NT2/D1 (cell line): ENCODE results near the gene MAML3.

Source experiments
- DNase-seq: peaks from one replicate; pipeline ENCODE4 v3.0.0-alpha.2; 2011; ENCODE audit warnings: low read depth, low spot score
- H3K27me3 ChIP-seq: 2 replicates; pipeline ENCODE4 v1.6.0; 2011; ENCODE audit warnings: mild to moderate bottlenecking; ENCODE audit not compliant: insufficient read length, insufficient read depth
- H3K36me3 ChIP-seq: 2 replicates; pipeline ENCODE4 v1.6.1; 2011; ENCODE audit warnings: mild to moderate bottlenecking, low read length, mixed read lengths; ENCODE audit not compliant: insufficient read depth, insufficient read length
- H3K4me1 ChIP-seq: 2 replicates; pipeline ENCODE4 v1.5.1; 2011; ENCODE audit not compliant: insufficient read depth, insufficient read length
- H3K4me3 ChIP-seq: 2 replicates; pipeline ENCODE4 v1.5.1; 2011; ENCODE audit warnings: low read depth; ENCODE audit not compliant: insufficient read length
- H3K9ac ChIP-seq: 2 replicates; pipeline ENCODE4 v1.6.0; 2011; ENCODE audit warnings: low read depth; ENCODE audit not compliant: insufficient read length
- H3K9me3 ChIP-seq: 2 replicates; pipeline ENCODE4 v1.5.1; 2011; ENCODE audit warnings: mild to moderate bottlenecking, low read length; ENCODE audit not compliant: insufficient read depth
- SUZ12 ChIP-seq: IDR thresholded peaks from 2 replicates; pipeline ENCODE4 v1.6.1; 2011; ENCODE audit not compliant: insufficient read length, insufficient read depth; ENCODE audit errors: extremely low read depth
- YY1 ChIP-seq: IDR thresholded peaks from 2 replicates; pipeline ENCODE4 v1.6.1; 2011; ENCODE audit not compliant: insufficient read length, insufficient read depth
- ZNF274 ChIP-seq: IDR thresholded peaks from 2 replicates; pipeline ENCODE4 v1.6.1; 2011; ENCODE audit warnings: mild to moderate bottlenecking, low read depth, low read length

MAML3 gene

DNA sequence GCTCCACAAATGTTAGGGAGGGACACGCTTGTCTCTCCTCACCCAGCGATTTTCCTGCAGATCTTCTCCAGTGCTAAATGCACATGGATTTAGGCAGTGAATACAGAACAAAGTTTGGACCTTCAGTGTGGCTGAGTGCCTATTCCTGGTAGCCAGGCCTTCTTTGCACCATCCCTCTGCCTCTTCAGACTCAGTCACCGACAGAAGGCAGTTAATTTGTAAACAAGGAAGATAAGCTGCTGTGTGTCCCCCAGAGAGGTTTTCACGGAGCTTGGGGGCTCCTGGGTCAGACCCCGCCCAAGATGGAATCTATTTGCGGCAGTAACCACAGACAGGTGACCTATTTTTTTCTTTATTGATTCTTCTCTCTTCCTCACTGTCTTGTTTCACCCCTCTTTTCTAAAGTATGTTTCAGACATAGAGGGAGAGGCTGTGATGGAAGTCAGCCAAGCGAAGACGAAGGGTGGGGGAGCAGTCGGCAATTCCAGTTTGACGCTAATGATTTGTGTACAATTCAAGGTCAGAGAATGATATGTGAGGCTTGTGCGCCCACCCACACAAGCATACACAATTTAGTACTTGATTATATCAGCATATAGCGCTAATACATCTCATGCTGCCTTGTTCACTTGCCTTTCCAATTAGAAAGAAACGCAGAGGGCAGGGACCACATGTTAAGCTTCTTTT, 287.6 kb downstream of the MAML3 start:
- Histone ChIP-seq H3K27me3 (no peaks in the 10 kb centered on the region), H3K4me3 (no peak overlapping the region)

DNA sequence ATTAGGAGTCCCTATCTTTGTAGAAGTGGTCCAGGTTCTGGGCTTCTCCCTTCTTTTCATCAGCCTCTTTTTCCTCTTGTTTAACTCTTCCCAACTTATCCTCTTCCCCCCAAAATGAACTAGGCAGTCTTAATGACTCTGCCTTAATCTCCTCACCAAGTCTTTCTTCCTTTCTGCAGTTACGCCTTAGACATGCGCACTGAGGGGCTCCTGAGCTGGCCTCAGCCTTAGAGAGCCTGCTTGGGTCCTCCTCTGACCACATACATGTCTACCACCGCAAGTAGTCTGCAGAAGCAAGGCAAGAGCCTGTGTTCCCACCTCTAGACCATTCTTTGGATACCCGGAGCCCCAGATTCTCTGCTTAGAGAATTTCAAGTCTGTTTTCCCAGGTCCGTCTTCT, 288.4 kb downstream of the MAML3 start:
- no peaks in the 10 kb centered on the region for H3K4me1 ChIP-seq
- H3K36me3 ChIP-seq: no peaks in the 10 kb centered on the region
- no peak overlapping the region for H3K4me3 ChIP-seq
- H3K9me3 ChIP-seq: no peaks in the 10 kb centered on the region
- H3K27me3 ChIP-seq: no peaks in the 10 kb centered on the region
- no peak for TF ChIP-seq SUZ12
- no peak for TF ChIP-seq YY1
- TF ChIP-seq ZNF274: no peak
- H3K9ac ChIP-seq: no peak overlapping the region
- DNase-seq: no peak

More for the DNA sequence above, 287.6 kb downstream of the MAML3 start:
- Histone ChIP-seq H3K9me3 (no peaks in the 10 kb centered on the region), H3K36me3 (no peaks in the 10 kb centered on the region), H3K4me1 (no peaks in the 10 kb centered on the region), H3K9ac (no peak overlapping the region)
- TF ChIP-seq SUZ12 (no peak), YY1 (no peak), ZNF274 (no peak)
- DNase-seq: no peak

- Histone ChIP-seq H3K9ac (no peak overlapping the region), H3K4me1 (no peaks in the 10 kb centered on the region), H3K27me3 (no peaks in the 10 kb centered on the region), H3K9me3 (no peaks in the 10 kb centered on the region), H3K36me3 (no peaks in the 10 kb centered on the region), H3K4me3 (no peak overlapping the region)
- DNase-seq: no peak
- no peak for TF ChIP-seq ZNF274
- no peak for TF ChIP-seq SUZ12
- TF ChIP-seq YY1: no peak
Observed at GRCh38 chr4:139863531-139863930, 290.5 kb downstream of the MAML3 start.

DNA sequence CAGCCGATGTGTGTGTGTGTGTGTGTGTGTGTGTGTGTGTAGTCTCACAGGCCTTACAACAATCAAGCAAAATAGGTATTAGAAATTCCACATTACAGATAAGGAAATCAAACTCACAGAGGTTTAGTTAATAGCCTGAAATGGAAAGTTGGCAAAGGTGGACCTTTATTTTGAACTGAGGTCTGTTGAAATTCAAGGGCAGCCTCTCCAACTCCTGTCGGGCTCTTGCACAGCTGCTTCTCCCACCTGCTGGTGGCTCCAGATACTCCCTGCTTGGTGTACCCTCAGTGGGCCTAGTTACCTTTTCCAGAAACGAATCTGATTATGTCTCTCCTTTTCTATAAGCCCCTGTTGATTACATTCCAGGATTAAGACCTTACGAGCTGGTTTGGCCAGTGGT, 292.5 kb downstream of the MAML3 start:
- no peaks in the 10 kb centered on the region for H3K4me1 ChIP-seq
- H3K9me3 ChIP-seq: no peaks in the 10 kb centered on the region
- H3K36me3 ChIP-seq: no peaks in the 10 kb centered on the region
- H3K9ac ChIP-seq: no peak overlapping the region
- no peak for DNase-seq
- H3K4me3 ChIP-seq: no peak overlapping the region
- H3K27me3 ChIP-seq: no peaks in the 10 kb centered on the region
- no peak for TF ChIP-seq YY1
- no peak for TF ChIP-seq SUZ12
- no peak for TF ChIP-seq ZNF274

DNA sequence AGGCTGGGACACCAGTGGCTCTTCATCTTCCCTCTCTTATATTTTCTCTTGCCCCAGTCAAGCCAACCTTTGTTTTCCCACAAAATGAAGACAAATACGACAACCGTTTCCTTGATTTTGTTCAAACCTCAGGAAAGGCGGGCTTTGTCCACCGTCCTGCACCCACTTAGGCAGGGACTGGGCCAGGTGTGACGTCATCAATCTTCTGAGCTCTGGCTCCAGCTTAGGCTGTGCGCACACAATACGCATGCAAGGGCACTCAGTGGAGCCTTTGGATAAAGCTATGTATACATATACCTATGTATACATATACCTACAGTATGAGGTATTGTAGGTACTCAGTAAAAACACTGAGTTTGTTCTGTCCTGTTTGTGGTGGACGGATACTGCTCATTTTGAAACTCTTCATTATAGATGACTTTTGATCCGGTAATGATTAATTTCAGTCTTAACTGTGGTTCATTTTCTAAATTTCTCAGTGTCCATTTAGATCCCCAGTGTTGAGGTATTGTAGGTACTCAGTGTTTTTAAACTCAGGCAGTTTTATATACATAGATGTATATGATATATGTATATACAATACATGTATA, 293.5 kb downstream of the MAML3 start:
- H3K9ac ChIP-seq: no peak overlapping the region
- DNase-seq: no peak
- H3K36me3 ChIP-seq: no peaks in the 10 kb centered on the region
- H3K27me3 ChIP-seq: no peaks in the 10 kb centered on the region
- no peak overlapping the region for H3K4me3 ChIP-seq
- H3K9me3 ChIP-seq: no peaks in the 10 kb centered on the region
- no peaks in the 10 kb centered on the region for H3K4me1 ChIP-seq
- TF ChIP-seq SUZ12 (no peak), ZNF274 (no peak), YY1 (no peak)

DNA sequence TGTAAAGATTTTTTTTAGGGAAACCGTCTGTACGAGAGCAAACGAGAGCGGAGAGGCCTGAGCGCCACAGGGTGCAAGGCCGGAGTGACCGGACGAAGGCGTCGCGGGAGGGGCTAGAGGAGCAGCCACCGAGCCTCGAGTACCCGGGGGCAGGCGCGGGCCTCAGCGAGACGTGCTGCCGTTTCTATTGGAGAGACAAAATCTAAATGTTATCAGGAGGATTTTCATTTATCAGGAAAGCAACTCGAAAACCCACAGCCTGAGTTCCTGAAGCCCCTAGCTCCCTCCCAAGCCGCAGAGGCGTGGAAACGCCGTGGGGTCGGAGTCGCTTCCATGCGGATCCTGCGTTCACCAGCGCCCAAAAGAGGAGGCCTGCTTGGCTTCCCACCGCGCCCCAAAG, 294.1 kb downstream of the MAML3 start:
- Histone ChIP-seq H3K4me1 (no peaks in the 10 kb centered on the region), H3K27me3 (no peaks in the 10 kb centered on the region), H3K36me3 (no peaks in the 10 kb centered on the region), H3K9ac (no peak overlapping the region), H3K4me3 (no peak overlapping the region), H3K9me3 (no peaks in the 10 kb centered on the region)
- no peak for DNase-seq
- TF ChIP-seq YY1: no peak
- TF ChIP-seq SUZ12: no peak
- TF ChIP-seq ZNF274: no peak

DNA sequence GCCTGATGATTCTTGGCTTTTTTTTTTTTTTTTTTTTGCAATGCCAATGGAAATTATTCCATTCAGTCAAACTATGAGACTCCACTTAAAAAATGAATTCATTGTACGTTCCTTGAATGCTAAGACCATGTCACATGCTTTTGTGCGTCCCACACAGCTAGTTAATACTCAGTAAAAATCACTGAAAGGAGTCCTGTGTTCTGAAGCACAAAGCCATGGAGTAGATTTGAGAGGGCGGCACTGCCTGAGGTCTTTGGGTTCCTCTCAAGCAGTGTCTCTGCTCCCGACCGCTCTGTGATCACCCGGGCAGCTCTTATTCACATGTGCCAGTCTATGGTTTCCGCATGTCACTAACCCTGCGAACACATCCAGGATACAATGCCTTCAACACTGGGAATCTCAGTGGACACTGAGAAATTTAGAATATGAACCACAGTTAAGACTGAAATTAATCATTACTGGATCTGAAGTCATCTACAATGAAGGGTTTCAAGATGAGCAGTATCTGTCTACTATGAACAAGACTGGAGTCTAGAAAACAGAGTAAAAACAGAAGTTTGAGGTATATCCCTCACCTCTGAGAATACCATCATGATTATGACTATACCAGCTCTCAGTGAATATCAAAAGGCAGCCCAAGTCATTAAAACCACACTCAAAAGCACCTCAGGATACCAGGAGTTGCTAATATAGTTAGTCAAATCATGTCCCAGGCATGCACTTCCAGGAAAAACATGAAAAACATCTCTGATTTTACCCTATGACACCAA, 295.4 kb downstream of the MAML3 start:
- no peaks in the 10 kb centered on the region for H3K36me3 ChIP-seq
- H3K4me3 ChIP-seq: no peak overlapping the region
- no peak for TF ChIP-seq YY1
- TF ChIP-seq ZNF274: no peak
- TF ChIP-seq SUZ12: no peak
- no peak overlapping the region for H3K9ac ChIP-seq
- no peaks in the 10 kb centered on the region for H3K9me3 ChIP-seq
- no peaks in the 10 kb centered on the region for H3K27me3 ChIP-seq
- peaks cover 2% of the 10 kb centered on the region for H3K4me1 ChIP-seq
- DNase-seq: no peak
